ENCODE data around the gene CTSL. TPM values are rescaled to one million over a fixed set of nuclear protein-coding genes. Genes with fewer than 3 reads are reported as not detected.

CTSL gene
- total RNA-seq, 4 donors from 2014 or later: 102 to 290 (median 137) TPM

DNA sequence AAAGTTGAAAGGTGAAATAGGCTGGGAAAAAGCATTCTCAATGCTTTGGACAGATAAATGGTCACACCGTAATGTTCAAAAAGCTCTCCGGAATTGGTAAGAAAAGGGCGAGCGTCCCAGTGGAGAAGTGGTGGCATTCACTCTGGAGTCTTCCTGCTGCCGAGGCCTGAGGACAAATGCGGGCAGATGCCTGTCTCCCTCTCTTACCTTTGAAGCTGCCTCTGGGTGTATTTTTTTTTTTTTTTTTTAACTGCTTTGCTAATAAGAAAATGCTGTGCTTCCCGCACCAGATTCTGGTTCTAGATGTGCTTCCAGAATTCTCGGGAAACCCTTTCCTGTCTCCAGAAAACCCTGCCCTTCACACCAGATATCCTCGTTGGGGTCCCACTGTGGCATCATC lies 24.4 kb upstream of the CTSL start:
- Histone ChIP-seq H3K4me3 (no peak overlapping the region), H3K4me1 (no peaks in the 10 kb centered on the region), H3K36me3 (peaks cover 0 to 94% of the 10 kb centered on the region in 2 donors), H3K27me3 (no peaks in the 10 kb centered on the region), H3K9me3 (no peaks in the 10 kb centered on the region), H3K27ac (no peak overlapping the region)
- 85 to 89% methylated on average over 5 of the region's 9 CpGs for WGBS, 2 donors (ENCODE audit: low coverage in 1 of 2)
- ATAC-seq: no peak
- TF ChIP-seq POLR2A (IDR thresholded peaks at IDR 0.05): no peak
- no peak for TF ChIP-seq CTCF (IDR thresholded peaks at IDR 0.05)
- TF ChIP-seq EP300 (IDR thresholded peaks at IDR 0.05): no peak
- TF ChIP-seq POLR2AphosphoS5 (IDR thresholded peaks at IDR 0.05): no peak

GRCh38 chr9:87701931-87702421 lies 23.9 kb upstream of the CTSL start:
- Histone ChIP-seq H3K27ac (no peak overlapping the region), H3K27me3 (no peaks in the 10 kb centered on the region), H3K4me3 (no peak overlapping the region), H3K9me3 (no peaks in the 10 kb centered on the region), H3K4me1 (no peaks in the 10 kb centered on the region), H3K36me3 (peaks cover 0 to 94% of the 10 kb centered on the region in 2 donors)
- 54 to 90% methylated on average over 3 to 5 of the region's 6 CpGs for WGBS, 2 donors (ENCODE audit: low coverage in 1 of 2)
- TF ChIP-seq EP300 (IDR thresholded peaks at IDR 0.05): no peak
- TF ChIP-seq CTCF (IDR thresholded peaks at IDR 0.05): no peak
- TF ChIP-seq POLR2AphosphoS5 (IDR thresholded peaks at IDR 0.05): no peak
- no peak for TF ChIP-seq POLR2A (IDR thresholded peaks at IDR 0.05)
- ATAC-seq: no peak

- WGBS, 2 donors (ENCODE audit: low coverage in 1 of 2): 85 to 96% methylated on average over 4 to 5 of the region's 9 CpGs
- TF ChIP-seq EP300 (IDR thresholded peaks at IDR 0.05) (no peak), POLR2AphosphoS5 (IDR thresholded peaks at IDR 0.05) (no peak), CTCF (IDR thresholded peaks at IDR 0.05) (no peak), POLR2A (IDR thresholded peaks at IDR 0.05) (no peak)
- no peak overlapping the region for H3K4me3 ChIP-seq
- H3K27ac ChIP-seq: no peak overlapping the region
- no peaks in the 10 kb centered on the region for H3K27me3 ChIP-seq
- H3K9me3 ChIP-seq: no peaks in the 10 kb centered on the region
- peaks cover 0 to 94% of the 10 kb centered on the region in 2 donors for H3K36me3 ChIP-seq
- peaks cover 0 to 5% (median 0%) of the 10 kb centered on the region in 3 donors for H3K4me1 ChIP-seq
- no peak for ATAC-seq
Observed at GRCh38 chr9:87702921-87703320, 23.0 kb upstream of the CTSL start.

DNA sequence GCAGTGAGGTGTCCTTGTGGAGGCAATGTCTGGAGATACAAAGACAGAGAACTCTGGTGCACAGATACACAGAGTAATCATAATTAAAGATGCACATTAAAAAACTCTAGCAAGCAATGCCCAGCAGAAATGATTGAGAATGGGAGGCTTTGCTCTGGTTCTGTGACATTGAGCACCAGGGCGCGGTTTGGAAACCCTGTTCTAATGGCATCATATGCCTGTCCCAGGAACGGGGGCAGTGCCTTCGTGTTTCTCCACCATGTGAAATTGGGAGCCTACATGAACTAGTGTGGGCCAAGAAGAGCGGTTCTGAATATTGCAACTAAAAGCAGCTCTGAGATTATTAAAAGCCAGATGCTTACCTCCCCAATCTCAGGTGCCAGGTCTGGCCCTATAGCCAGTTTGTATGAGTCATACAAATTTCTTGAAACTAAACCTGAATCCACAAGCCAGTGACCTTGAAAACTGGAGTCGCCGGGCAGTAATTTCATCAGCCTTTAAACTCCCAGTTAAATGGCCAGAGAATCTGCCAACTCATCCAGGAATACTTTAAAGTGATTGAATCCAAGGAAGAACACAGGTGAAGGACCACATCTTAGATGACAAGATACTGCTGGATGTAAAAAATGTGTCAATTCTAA lies 22.2 kb upstream of the CTSL start:
- TF ChIP-seq POLR2AphosphoS5 (IDR thresholded peaks at IDR 0.05) (no peak), CTCF (IDR thresholded peaks at IDR 0.05) (no peak), EP300 (IDR thresholded peaks at IDR 0.05) (no peak), POLR2A (IDR thresholded peaks at IDR 0.05) (no peak)
- ATAC-seq: no peak
- 87 to 94% methylated on average over 3 to 7 of the region's 7 CpGs for WGBS, 2 donors (ENCODE audit: low coverage in 1 of 2)
- no peak overlapping the region for H3K4me3 ChIP-seq
- H3K9me3 ChIP-seq: no peaks in the 10 kb centered on the region
- peaks cover 0 to 89% of the 10 kb centered on the region in 2 donors for H3K36me3 ChIP-seq
- peaks cover 0 to 9% (median 0%) of the 10 kb centered on the region in 3 donors for H3K4me1 ChIP-seq
- no peaks in the 10 kb centered on the region for H3K27me3 ChIP-seq
- no peak overlapping the region for H3K27ac ChIP-seq

DNA sequence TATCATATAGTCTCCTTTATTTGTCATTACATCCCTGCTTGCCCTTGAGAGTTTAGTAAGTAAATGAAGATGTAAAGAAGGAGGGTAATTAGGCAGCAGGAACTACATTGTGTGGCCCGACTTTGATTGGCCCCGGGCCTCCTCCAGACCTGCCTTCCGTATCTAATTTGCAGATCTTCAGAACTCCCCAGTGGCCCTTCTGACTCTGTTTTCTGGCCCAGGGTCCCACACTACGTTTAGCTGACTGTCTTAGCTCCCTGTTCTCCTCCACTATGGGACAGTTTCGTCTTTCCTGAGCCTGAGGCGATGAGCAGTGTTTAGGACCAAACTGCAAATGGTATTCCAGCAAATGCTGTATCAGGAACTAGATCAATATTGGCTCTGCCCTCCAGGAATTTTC lies 21.6 kb upstream of the CTSL start:
- Histone ChIP-seq H3K27ac (no peak overlapping the region), H3K36me3 (peaks cover 0 to 89% of the 10 kb centered on the region in 2 donors), H3K4me1 (peaks cover 0 to 9% (median 0%) of the 10 kb centered on the region in 3 donors), H3K4me3 (no peak overlapping the region), H3K9me3 (no peaks in the 10 kb centered on the region), H3K27me3 (no peaks in the 10 kb centered on the region)
- 75 to 79% methylated on average over 6 of the region's 6 CpGs for WGBS, 2 donors (ENCODE audit: low coverage in 1 of 2)
- ATAC-seq: no peak
- TF ChIP-seq EP300 (IDR thresholded peaks at IDR 0.05) (no peak), CTCF (IDR thresholded peaks at IDR 0.05) (no peak), POLR2A (IDR thresholded peaks at IDR 0.05) (no peak), POLR2AphosphoS5 (IDR thresholded peaks at IDR 0.05) (no peak)
